ELR (cell line): ENCODE results near the gene SMIM8.

ENCODE experiments used
- DNase-seq: peaks from one replicate; pipeline ENCODE4 v3.0.0-alpha.2; 2015; ENCODE audit warnings: low read depth

SMIM8 gene

DNA sequence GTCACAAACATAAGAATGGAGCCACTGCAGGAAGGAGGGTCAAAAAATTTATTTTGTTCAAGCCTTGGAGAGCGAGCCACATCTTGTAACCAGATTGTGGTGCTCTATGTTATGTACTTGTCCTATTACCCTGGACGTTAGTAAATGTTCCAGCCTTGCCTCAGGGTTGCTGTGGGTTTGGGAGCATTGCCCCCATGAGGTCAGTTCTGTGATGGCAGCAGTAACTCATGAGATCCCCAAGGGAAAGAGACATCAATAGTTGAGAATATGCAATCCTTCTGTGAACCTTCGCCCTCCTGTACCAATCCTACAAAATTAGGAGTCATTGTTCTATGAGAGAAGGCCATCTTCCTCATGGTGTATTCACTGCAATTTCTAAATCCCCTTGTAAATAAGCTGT is 68.9 kb downstream of the SMIM8 start:
- peak; percentile 53 for DNase-seq
